Renal cortical epithelial cell (primary cell): ENCODE measurements around the gene RPS6KC1. TPM values are rescaled to one million over a fixed set of nuclear protein-coding genes. Genes with fewer than 3 reads are reported as not detected.
A peak's percentile ranks its signal among the peaks of the same experiment; 100 is the strongest.

ENCODE experiments used
- DNase-seq: peaks from one replicate; pipeline ENCODE4 v3.0.0-alpha.2; 2011; ENCODE audit warnings: low read depth
- total RNA-seq: library from RNA; depleted of rRNA; stranded (reverse); fragments of >200 nt; gene quantifications from 2 replicates; pipeline ENCODE4 v1.2.3, GENCODE V29; 2014

Gene RPS6KC1
- total RNA-seq, 1 donor from 2014 or later = 28.2 TPM

DNA sequence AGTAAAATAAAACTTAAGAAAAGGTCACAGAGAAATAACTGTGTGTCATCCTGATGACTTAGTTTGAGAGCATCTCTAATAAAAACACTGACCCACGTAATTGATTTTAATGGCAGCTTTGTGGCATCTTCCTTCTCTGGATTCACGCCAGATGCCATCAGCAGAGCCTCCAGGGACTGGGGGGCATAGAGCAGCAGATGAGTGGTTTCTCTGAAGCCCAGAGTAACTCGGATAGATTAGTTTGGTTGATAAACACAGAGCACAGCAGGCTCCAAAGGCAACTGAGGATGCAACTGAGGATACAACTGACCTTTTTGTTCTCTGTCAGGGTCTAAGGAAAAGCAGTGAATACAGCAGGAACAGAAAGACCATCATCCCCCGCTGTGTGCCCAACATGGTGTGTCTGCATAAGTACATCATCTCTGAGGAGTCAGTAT, 180.8 kb downstream of the RPS6KC1 start:
- no peak for DNase-seq

DNA sequence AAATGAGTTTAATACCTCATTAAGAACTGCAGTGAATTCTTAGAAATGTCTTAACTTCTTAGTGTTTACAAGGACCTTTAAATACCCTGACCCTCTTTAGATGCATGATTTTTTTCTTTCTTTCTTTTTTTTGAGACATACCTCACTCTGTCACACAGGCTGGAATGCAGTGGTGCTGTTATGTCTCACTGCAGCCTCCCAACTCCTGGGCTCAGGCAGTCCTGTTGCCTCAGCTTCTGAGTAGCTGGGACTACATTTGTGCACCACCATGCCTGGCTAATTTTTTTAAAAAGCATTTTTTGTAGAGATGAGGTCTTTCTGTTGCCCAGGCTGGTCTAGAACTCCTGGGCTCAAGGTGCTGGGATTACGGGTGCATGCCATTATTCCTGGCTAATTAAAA, 191.8 kb downstream of the RPS6KC1 start:
- no peak for DNase-seq

DNA sequence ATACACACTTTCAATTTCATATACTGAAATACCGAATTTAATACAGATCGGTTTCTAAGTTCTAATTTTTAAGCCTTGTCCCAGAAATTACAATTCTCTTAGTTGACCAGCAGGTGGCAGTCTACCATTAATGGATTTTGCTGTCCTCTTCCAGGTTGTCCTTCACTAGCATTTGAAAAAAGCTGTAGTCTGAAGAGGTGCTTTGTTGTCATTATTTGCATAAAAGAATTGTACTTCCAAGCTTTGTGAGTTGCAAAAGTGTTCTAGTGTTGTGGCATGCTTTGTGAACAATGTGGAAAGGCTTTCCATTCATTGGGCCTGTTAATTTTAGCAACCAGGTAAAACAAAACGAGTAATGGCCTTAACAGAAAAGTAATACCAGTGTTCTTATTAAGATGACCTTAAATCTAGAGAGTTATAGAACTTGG, 193.6 kb downstream of the RPS6KC1 start:
- peak; percentile 61 for DNase-seq

DNA sequence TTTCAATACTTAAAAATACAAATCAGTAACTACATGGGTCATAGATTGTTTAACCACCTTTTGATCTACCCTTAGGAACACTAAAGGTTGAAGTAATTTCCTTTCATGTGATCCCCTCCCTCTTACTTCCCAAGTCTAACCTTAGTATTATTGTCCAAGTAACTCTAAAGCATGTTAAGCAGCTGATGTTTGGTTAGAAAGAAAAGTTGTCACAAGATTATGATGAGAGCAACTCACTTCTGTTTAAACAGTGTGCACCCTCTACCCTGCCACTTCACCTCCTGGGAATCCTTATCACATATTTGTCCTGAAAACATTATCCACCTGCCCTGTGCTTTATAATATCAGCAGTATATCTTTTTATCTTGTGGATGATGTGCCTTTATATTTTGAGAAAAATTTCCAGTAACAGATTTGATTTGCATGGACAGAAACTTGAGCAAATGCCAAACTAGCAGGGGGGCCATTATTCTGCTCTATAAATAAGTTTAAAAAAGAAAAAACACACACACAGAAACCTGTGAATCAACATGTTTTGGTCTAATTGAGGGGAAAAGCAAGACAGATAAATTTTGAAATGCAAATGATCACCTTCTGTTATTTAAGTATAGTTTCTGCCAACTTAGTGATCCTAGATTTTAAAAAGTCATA, 194.3 kb downstream of the RPS6KC1 start:
- DNase-seq = no peak

DNA sequence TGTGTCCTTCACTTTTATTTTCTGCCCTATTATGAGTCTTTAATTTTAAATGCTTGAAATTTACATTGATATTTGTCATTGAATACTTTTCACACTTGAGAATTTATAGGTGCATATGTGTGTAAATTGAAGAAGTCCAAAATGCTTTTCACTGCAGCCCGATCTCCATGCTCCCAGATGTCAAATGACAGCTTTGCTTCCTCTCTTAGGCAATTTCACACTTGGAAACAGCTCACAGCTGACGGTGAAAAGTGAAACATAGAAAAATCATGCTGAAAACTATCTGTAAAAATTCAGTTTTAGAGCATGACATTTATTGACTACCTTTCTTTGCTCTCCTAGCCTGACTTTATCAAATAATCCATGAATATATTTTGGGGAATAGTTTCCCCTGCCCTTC, 196.0 kb downstream of the RPS6KC1 start:
- no peak for DNase-seq

DNA sequence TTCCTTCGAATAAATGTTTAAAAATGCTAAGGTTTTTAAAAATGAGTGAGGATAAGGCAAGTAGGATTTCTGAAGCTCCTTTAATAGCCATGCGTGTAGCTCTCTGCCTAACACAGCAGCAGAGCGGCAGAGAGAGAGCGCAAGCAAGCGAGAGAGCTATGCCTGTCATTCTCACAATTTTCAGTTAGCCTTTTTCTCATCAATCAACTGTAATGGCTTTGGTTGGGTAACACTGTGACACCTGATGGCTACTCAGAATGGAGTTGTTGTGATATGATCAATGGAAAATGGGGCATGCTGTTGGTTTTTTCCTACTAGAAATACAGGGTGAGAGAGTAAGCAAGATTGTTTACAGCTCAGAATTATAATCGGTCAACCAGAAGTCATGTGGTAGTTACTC, 198.4 kb downstream of the RPS6KC1 start:
- DNase-seq = no peak

DNA sequence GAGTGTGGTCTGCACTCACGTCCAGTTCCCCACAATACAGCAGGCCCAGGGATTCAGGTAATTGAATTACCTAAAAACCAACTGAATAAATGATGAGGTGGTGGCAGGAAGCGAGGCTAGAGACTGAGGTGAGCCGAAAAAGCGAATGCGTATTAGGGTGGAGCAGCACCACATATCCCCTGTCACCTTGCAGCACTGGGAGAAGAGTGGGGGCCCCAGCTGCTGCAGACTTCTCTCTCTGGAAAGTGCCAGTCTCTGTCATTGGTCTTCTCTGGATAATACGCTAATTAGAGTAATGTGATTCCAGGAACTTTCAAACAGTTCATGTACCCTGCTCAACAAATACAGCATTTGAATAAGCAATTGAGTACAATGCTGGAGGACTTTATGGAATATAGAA, 199.0 kb downstream of the RPS6KC1 start:
- DNase-seq = no peak

DNA sequence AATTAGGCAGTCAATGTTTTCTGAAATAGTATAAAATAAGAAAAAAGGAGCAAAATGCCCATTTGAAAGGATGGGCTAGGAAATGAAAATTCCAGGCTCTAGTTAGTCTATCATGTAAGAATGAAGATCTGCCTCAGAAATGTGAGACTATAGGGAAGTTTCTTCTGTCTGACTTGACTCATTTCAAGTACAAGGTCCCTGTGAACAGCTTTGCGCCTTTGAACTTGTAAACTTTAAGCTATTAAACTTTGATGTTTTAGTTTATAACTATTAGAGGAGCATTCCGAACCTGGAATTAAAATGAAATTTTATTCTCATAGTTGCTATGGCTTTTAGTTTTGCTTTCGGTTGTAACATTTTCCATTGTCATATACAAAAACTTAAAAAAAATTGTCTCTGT, 199.4 kb downstream of the RPS6KC1 start:
- DNase-seq = no peak

DNA sequence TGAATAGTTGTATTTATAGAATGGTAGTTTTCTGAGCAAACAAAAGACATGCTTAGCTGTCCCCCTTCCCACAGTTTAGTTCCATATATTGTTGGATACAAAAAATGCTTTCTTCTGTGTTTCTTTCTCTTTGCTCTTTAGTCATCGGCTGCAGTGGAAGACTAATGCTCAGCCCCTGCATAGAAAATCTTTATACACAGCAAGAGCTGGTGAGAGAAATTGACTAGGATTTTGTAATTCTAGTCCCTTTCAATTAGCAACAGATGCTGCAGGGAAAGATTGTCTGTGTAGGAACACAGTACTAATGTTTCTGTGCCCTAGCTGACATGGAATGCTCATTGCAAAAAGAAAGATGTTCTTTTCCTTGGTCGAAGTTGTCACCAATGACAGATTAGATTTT, 200.9 kb downstream of the RPS6KC1 start:
- DNase-seq = no peak

DNA sequence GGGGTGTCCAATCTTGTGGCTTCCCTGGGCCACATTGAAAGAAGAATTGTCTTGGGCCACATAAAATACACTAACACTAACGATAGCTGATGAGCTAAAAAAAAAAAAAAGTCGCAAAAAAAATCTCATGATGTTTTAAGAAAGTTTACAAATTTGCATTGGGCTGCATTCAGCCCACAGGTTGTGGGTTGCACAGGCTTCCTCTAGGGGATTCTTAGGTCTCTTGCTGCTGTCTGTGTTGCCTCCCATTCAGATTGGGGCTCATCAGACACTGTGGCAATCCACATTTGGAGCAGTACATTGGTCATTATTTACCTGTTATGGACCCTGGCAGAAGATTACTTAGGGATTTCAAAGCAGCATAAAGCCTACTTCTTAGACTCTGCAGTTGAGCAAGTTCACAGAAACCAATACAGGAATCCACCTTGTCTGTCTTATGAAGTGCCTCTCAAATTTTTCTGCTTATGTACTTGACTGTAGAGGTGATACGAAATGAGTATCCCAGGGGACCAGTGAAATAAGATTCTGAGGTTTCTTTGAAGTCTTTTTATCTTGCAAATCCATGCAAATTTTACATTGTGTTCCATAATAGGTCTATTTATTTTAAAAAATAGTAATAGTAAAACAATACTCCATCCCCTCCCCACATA, 205.5 kb downstream of the RPS6KC1 start:
- DNase-seq = no peak

DNA sequence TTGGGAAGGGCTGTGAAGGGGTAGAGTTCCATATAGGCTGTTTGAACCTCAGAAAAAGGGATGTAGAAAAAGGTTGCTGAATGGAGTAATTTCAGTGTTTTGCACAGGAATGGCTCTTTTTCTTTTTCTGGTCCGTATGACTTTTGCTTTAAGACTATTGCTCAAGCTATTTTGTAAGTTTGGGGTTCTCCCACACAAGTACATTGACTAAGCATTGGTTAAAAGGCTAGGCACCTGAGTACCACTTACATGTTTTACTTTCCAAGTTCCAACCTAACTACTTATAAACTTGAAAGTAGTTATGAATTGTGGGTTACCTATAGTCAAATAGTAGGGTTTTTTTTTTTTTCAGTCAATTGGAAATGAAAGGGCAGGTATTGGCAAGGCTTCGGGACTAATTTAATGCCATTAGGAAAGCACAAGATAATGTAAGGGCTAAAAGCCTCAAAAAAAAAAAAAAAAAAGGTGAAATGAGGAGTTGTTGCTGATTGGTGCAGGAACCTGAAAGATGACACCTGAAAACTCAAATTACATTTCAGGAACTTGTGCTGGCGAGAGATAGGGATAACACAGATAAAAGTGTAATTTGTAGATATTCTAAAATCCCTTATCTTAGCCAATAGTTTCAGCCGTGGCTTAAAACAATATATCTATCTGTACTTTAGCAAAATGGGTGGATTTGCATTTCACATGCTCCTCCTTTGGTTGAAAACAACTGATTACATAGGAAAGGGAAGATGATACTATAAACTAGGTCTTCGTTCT, 209.5 kb downstream of the RPS6KC1 start:
- no peak for DNase-seq

DNA sequence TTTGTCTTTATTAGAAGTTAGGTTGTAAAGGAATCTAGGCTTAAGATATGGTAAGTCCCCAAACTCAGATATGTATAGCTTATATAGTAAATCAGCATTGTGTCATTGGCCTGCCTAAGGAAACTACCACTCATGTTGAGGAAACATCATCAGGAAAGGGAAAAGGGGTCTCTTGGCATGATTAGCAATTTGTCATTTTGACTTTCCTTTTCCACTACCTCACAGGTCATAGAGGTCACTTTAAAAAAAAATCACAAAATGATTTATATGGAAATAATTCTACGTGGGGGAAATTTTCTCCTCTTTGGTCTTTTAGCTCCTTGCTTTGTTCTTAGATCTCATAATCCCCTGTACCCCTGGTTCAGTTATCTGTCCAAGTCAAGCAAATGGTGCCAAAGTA, 213.5 kb downstream of the RPS6KC1 start:
- DNase-seq = no peak

DNA sequence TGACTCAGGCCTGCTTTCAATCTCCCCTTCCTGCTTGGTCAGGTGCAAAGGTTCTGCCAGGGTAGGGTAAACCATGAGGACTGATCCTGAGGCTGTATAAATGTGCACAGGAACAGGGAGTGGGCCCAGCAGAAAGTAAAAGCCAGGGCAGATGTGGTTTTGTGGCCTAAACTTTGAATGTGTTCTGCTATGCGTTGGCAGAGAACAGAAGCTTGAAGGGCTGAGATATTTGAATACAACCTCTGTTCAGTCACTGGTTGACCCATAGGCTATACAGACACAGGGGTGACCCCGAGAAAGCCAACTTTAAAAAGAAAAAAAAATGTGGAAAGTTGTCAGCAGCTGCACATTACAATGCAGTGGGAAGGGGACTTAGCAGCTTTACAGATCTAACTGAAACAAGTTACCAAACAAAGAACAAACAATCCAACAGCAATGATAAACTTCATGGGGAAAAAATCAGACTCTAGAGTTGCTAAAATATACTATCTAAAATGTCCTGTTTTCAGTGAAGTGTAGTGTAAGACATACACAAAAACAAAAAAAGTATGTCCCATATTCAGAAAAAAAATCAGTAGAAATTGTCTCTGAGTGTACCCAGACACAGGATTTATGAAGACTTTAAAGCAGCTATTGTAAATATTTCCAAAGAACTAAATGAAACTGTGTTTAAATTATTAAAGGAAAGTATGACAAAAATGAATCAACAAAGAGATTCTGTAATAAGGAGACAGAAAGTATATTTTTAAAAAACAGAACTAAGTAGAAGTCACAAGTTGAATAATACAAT, 216.1 kb downstream of the RPS6KC1 start:
- no peak for DNase-seq

DNA sequence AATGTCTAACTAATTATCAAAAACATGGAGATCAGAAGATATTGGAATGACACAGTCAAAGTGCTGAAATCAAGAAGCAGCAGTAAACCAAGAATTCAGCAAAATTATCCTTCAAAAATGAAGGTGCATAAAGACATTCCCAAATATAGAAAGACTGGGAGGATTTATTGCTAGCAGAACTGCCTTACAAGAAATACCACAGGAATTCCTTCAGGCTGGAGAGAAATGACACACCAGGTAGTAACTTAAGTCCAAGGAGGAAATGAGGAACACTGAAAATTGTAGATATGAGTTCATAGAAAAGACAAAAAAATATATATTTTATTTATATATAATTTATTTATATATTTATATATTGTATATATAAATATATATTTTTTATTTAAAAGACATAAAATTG, 217.2 kb downstream of the RPS6KC1 start:
- peak; percentile 60 for DNase-seq

DNA sequence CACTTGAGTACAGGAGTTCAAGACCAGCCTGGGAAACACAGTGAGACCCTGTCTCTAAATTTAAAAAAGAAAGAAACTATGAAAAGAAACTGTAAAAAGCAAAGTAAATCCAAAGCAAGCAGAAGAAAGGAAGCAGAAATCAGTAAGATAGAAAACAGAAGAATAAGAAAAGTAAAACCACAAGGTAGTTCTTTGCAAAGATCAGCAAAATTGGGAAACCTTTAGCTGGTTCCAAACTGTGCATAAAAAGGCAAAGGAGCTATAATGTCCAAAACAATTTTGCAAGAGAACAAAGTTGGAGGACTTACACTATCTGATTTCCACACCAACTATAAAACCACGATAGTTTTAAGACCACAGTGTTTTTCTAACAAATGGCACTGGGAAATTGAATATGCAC, 218.8 kb downstream of the RPS6KC1 start:
- DNase-seq = no peak

DNA sequence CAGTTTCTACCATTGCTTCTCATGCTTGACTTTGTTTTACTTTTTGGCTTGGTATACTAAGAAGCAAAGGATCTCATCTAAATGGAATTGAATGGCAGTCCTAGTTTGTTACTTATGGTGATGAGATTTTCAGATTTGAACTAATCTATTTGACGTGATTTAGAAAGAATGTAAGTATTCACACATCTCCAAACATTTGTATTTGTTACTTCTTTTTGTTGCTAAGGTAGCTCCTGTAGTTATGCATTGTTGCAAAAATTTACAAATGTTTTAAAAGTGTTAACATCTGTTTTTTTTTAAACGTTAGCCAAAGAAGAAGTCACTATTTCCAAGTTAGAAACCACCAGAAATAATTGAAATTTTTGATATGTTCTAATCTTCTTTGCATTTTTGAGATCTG, 222.5 kb downstream of the RPS6KC1 start:
- DNase-seq = no peak

DNA sequence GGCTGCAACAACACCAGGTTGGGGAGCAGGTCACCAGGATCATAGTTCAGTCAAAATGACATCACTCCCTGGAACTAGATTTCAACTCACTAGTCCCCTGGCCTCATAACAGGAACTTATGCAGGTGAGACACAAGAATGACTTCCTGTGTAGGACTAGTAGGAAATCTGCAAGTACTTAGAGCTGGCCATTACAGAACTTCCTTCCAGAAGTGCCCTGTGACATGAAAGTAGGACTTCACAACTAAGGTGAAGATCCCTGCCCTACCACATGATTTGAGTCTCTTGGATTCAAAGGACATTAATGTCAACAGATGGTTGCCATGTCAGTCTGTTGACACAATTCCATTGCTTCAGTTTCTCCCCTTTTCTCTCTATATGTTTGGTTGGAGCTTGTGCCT, 223.1 kb downstream of the RPS6KC1 start:
- no peak for DNase-seq

DNA sequence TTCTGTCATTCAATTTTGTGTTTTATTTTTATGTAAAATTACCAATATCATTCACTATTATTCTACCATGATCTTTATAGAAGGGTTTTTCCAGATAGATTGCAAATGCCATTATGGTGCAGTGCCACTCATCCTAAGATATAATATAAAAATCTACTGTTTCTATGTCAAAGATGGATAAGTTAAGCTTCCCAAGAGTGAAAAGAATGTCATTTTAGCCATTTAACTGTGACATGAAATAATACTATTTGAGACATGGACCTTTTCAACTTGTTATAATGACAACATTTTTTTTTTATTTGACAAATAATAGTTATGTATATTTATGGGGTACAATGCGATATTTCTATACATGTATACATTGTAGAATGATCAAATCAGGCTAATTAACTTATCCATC, 224.3 kb downstream of the RPS6KC1 start:
- no peak for DNase-seq

DNA sequence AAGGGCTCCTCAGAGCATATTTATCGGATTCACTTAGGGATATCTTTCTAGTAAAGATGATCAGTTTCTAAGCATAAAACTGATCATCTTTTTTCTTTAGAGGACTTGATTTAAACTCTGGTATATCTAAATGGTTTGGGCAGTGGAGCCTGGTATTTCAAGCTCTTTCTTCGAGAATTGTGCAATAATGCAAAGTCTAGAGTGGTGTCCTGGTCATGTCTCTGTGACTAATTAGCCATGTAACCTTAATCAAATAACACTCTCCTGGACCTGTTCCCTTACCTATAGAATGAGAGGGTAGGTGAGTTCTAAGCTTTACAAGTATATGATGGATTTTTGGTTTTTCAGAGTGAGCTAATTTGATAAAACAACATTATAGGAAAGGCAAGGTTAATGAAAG, 225.2 kb downstream of the RPS6KC1 start:
- DNase-seq = peak; percentile 65

DNA sequence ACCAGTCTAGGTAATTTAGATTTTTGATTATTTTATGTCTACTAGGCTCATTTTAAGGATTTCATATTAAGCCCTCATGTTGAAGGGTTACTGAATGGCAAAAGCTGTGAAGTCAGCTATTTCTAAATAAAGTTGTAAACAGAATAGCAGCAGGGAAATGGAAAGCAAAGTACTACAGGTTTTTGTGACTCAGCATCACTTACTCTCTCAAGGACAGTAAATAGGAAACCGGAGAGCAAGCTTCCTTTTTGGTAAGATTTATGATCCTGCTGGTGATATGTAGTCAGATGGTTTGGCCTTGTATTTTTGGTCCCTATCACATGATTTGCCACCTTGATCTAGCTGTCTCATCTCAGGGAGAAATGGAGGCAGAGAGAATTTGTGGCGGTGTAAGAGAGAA, 226.0 kb downstream of the RPS6KC1 start:
- DNase-seq = peak; percentile 17

DNA sequence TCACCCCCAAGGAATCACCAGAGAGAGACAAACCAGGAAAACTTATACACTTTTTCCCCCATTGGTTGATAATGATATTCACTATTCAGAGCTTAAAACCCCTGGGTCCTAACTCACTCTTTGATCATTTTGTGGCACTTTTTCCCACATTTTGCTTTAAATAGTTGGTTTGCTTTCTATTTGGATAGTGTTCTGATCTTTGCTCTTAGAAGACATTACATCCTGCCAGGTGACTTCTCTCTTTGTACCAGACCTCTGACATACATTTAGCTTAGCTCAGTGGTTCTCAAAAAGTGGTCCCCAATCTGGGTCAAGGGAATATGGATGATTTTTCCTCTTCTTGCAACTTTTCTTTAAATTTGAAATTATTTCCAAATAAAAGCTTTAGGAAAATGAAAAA, 228.4 kb downstream of the RPS6KC1 start:
- DNase-seq = no peak

DNA sequence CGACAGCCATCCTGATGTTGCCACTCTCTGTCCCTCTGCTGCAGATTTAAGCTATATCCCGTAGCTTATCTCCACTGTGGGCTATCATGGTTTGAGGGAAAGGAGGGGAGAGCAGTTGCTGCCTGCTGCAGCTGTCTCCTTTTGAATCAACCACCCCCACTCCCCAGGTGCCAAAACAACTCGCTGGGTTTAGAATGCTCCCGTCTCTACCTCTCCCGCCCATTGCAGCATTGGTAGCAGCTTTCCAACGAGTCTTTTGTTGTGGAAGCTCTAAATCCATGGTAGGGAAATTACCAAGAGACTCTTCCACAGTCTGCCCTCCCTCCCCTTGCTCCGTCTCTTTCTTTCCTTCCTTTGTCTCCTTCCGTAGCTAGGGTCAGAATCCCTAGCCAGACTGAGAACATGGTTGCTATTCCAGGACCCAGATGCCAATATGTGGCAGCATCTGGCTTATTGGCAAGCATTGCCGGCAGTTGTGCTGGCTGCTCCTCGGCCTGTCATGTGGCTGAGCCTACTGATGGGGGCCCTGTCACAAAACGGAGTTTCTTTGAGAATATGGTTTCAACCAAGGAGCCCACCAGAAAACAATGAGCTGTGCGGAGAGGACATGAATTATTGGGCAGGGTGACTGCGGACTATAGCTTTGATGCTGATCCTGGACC, 230.7 kb downstream of the RPS6KC1 start:
- DNase-seq = no peak
